Measurements from ENCODE around the gene UBE2E1.

DNA sequence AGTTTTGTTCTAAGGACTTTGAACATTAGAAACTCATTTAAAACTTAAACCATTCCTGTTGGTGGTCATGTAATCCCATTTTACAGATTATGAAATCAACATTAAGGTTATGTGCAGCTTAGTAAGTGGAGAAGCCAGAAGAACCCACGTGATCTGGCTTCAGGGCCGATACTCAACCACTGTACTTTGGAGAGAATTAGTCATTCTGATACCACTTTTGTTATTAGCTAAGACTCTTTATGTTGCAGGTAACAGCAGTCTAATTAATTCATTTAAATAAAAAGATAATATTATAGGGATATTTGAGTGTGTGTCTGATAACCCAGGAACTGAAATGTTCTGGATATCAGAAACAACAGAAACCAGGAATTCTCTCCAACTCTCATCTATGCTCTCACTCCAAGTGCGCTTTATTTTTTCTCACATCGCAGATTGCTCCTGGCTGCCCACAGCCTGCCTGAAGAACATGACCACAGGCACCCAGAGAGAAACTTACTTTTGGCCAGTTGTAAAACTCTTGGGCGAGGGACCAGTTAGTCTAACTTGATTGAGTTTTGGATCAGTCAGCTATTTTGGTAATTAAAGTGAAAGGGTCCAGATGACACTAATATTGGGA lies 25.2 kb downstream of the UBE2E1 start:
- TF ChIP-seq EP300 (IDR thresholded peaks at IDR 0.05): no peak
- TF ChIP-seq, protein P1, sequence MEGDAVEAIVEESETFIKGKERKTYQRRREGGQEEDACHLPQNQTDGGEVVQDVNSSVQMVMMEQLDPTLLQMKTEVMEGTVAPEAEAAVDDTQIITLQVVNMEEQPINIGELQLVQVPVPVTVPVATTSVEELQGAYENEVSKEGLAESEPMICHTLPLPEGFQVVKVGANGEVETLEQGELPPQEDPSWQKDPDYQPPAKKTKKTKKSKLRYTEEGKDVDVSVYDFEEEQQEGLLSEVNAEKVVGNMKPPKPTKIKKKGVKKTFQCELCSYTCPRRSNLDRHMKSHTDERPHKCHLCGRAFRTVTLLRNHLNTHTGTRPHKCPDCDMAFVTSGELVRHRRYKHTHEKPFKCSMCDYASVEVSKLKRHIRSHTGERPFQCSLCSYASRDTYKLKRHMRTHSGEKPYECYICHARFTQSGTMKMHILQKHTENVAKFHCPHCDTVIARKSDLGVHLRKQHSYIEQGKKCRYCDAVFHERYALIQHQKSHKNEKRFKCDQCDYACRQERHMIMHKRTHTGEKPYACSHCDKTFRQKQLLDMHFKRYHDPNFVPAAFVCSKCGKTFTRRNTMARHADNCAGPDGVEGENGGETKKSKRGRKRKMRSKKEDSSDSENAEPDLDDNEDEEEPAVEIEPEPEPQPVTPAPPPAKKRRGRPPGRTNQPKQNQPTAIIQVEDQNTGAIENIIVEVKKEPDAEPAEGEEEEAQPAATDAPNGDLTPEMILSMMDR (IDR thresholded peaks at IDR 0.05): no peak
- no peak for TF ChIP-seq POLR2A (IDR thresholded peaks at IDR 0.05; ENCODE audit: low read depth)
- TF ChIP-seq POLR2AphosphoS5 (IDR thresholded peaks at IDR 0.05): no peak
